GM12891 (cell line): ENCODE results near the gene EMILIN2.

ENCODE experiments used
- PAX5 ChIP-seq: IDR thresholded peaks from 2 replicates; pipeline ENCODE4 v1.6.1; 2011; ENCODE audit warnings: low read length, moderate library complexity, mild to moderate bottlenecking; ENCODE audit not compliant: insufficient read depth, severe bottlenecking
- POLR2A ChIP-seq: IDR thresholded peaks from 2 replicates; pipeline ENCODE4 v1.6.1; 2011; ENCODE audit warnings: low read depth, low read length, control low read depth
- POLR2AphosphoS5 ChIP-seq: IDR thresholded peaks from 2 replicates; pipeline ENCODE4 v1.6.1; 2011; ENCODE audit warnings: low read depth, low read length, control low read depth
- POU2F2 ChIP-seq: IDR thresholded peaks from 2 replicates; pipeline ENCODE4 v1.6.1; 2011; ENCODE audit warnings: low read depth, mild to moderate bottlenecking, control low read depth, low read length, moderate library complexity
- SPI1 ChIP-seq: IDR thresholded peaks from 2 replicates; pipeline ENCODE4 v1.6.1; 2011; ENCODE audit warnings: low read depth, low read length, control low read depth
- TAF1 ChIP-seq: IDR thresholded peaks from 2 replicates; pipeline ENCODE4 v1.6.1; 2011; ENCODE audit warnings: low read depth, low read length, control low read depth

DNA sequence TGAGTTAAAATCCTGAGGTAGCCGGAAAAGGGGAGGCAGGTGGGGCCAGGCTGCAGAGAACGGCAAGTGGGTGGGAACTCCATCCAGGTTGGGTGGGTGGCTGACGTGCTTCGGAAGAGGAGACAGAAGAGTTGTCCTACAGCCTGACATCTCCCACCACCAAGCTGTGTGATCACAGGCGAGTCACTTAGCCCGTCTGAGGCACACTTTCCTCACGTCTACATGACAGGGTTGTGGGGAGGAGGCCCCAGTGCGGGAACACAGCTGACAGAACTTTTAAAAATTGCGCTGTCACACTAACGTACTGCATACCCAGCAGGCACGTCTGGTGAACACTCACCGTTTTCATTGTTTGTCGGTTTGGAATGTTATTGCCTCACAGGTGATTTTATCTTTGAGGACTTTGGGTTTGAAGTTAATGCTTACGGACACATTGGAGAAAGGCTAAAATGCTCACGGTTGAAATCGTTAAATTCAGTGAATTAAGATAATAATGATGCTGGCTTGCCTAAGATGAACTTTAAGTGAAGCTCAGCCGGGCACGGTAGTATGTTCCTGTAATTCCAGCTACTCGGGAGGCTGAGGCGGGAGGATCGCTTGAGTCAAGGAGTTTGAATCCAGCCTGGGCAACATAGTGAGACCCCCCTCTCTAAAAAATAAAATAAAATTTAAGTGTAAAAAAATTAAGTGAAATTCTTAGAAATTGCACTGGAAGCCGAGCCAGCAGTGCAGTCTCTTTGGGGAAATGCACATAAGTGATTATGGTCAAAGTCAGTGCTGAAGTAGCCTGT is 8.9 kb downstream of the EMILIN2 start:
- TF ChIP-seq POLR2A (no peak), POU2F2 (no peak), POLR2AphosphoS5 (no peak), PAX5 (no peak), TAF1 (no peak), SPI1 (no peak)
